Loucy (cell line): ENCODE data around the gene PALS2.

Experiments used
- H2AFZ ChIP-seq: fragments of 200-600 bp; sonication (generic); 2 replicates; pipeline ENCODE4 v1.6.0; 2016; ENCODE audit warnings: antibody characterized with exemption, mild to moderate bottlenecking, low read length, moderate library complexity
- H3F3A ChIP-seq: fragments of 200-600 bp; 2 replicates; pipeline ENCODE4 v1.6.0; 2016; ENCODE audit warnings: antibody characterized with exemption, low read depth, mild to moderate bottlenecking
- H3K27me3 ChIP-seq: fragments of 200-600 bp; sonication (generic); 2 replicates; pipeline ENCODE4 v1.6.1; 2014; ENCODE audit warnings: low read length, mild to moderate bottlenecking; ENCODE audit not compliant: insufficient read depth, poor library complexity, severe bottlenecking
- H3K36me3 ChIP-seq: fragments of 200-600 bp; sonication (generic); 2 replicates; pipeline ENCODE4 v1.6.1; 2016; ENCODE audit warnings: low read length; ENCODE audit not compliant: insufficient read depth
- H3K4me1 ChIP-seq: fragments of 200-600 bp; sonication (generic); 2 replicates; pipeline ENCODE4 v1.5.1; 2014; ENCODE audit warnings: low read length, mild to moderate bottlenecking; ENCODE audit not compliant: insufficient read depth, poor library complexity, severe bottlenecking
- H3K4me2 ChIP-seq: fragments of 200-600 bp; sonication (generic); 2 replicates; pipeline ENCODE4 v1.6.0; 2014; ENCODE audit warnings: antibody characterized with exemption, low read length, low read depth, mild to moderate bottlenecking; ENCODE audit not compliant: poor library complexity, severe bottlenecking
- H3K4me3 ChIP-seq: fragments of 200-600 bp; sonication (generic); 2 replicates; pipeline ENCODE4 v1.5.1; 2014; ENCODE audit warnings: low read length, mild to moderate bottlenecking, mixed read lengths; ENCODE audit not compliant: poor library complexity, severe bottlenecking
- H3K79me2 ChIP-seq: fragments of 200-600 bp; sonication (generic); 2 replicates; pipeline ENCODE4 v1.6.1; 2014; ENCODE audit warnings: low read length; ENCODE audit not compliant: insufficient read depth
- H3K9ac ChIP-seq: fragments of 200-600 bp; sonication (generic); 2 replicates; pipeline ENCODE4 v1.6.0; 2014; ENCODE audit warnings: mild to moderate bottlenecking, low read depth, low read length, moderate library complexity; ENCODE audit not compliant: poor library complexity, severe bottlenecking
- H3K9me2 ChIP-seq: fragments of 200-600 bp; sonication (generic); replicated peaks from 2 replicates; pipeline ENCODE4 v1.6.1; 2016; ENCODE audit warnings: low read depth, low read length, mixed read lengths
- H3K9me3 ChIP-seq: fragments of 200-600 bp; sonication (generic); 2 replicates; pipeline ENCODE4 v1.6.1; 2014; ENCODE audit warnings: mild to moderate bottlenecking, antibody characterized with exemption, low read length, low read depth; ENCODE audit not compliant: insufficient read depth
- H4K20me1 ChIP-seq: fragments of 200-600 bp; sonication (generic); 2 replicates; pipeline ENCODE4 v1.6.0; 2014; ENCODE audit warnings: antibody characterized with exemption, low read length, mild to moderate bottlenecking; ENCODE audit not compliant: insufficient read depth, poor library complexity, severe bottlenecking
- CTCF ChIP-seq: fragments of 200-600 bp; sonication (generic); conservative IDR thresholded peaks from 2 replicates; pipeline ENCODE4 v1.5.1; 2014; ENCODE audit warnings: mild to moderate bottlenecking, antibody characterized with exemption, low read length
- EZH2phosphoT487 ChIP-seq: fragments of 200-600 bp; IDR thresholded peaks from 2 replicates; pipeline ENCODE4 v1.6.1; 2018; ENCODE audit warnings: antibody characterized with exemption, mild to moderate bottlenecking, moderate library complexity, borderline replicate concordance

PALS2 gene

GRCh38 chr7:24549991-24550390, 23.3 kb upstream of the PALS2 start:
- Histone ChIP-seq H3K4me2 (no peak overlapping the region), H3K4me3 (no peak overlapping the region), H3K9ac (no peak overlapping the region), H3K79me2 (no peaks in the 10 kb centered on the region), H3K9me3 (no peaks in the 10 kb centered on the region), H3K9me2 (no peaks in the 10 kb centered on the region), H3K4me1 (no peaks in the 10 kb centered on the region), H2AFZ (no peak overlapping the region), H3K36me3 (no peaks in the 10 kb centered on the region), H3F3A (no peaks in the 10 kb centered on the region), H4K20me1 (no peaks in the 10 kb centered on the region), H3K27me3 (no peaks in the 10 kb centered on the region)
- TF ChIP-seq CTCF (no peak), EZH2phosphoT487 (no peak)

GRCh38 chr7:24555184-24555583, 18.1 kb upstream of the PALS2 start:
- Histone ChIP-seq H3K36me3 (no peaks in the 10 kb centered on the region), H3K79me2 (no peaks in the 10 kb centered on the region), H3K4me1 (no peaks in the 10 kb centered on the region), H3F3A (no peaks in the 10 kb centered on the region), H4K20me1 (no peaks in the 10 kb centered on the region), H3K9me2 (no peaks in the 10 kb centered on the region), H3K27me3 (peaks cover 34% of the 10 kb centered on the region), H3K4me3 (no peak overlapping the region), H3K4me2 (no peak overlapping the region), H3K9me3 (no peaks in the 10 kb centered on the region), H3K9ac (no peak overlapping the region), H2AFZ (no peak overlapping the region)
- TF ChIP-seq CTCF (0 out of 2 replicates have a peak, but pooled peaks have one; percentile 9), EZH2phosphoT487 (no peak)

- Histone ChIP-seq H3K9me2 (no peaks in the 10 kb centered on the region), H4K20me1 (no peaks in the 10 kb centered on the region), H3K9ac (no peak overlapping the region), H3K4me3 (no peak overlapping the region), H3F3A (no peaks in the 10 kb centered on the region), H3K79me2 (no peaks in the 10 kb centered on the region), H3K9me3 (no peaks in the 10 kb centered on the region), H2AFZ (no peak overlapping the region), H3K36me3 (no peaks in the 10 kb centered on the region), H3K27me3 (peaks cover 35% of the 10 kb centered on the region), H3K4me1 (no peaks in the 10 kb centered on the region), H3K4me2 (no peak overlapping the region)
- TF ChIP-seq EZH2phosphoT487 (no peak), CTCF (no peak)
Observed at GRCh38 chr7:24555719-24556118, 17.5 kb upstream of the PALS2 start.
